ENCODE measurements around the gene SPOCK1. TPM values are rescaled to one million over a fixed set of nuclear protein-coding genes. Genes with fewer than 3 reads are reported as not detected.

The SPOCK1 gene
- total and polyA plus RNA-seq, 2 experiments from 2014 or later: 268 to 471 TPM

DNA sequence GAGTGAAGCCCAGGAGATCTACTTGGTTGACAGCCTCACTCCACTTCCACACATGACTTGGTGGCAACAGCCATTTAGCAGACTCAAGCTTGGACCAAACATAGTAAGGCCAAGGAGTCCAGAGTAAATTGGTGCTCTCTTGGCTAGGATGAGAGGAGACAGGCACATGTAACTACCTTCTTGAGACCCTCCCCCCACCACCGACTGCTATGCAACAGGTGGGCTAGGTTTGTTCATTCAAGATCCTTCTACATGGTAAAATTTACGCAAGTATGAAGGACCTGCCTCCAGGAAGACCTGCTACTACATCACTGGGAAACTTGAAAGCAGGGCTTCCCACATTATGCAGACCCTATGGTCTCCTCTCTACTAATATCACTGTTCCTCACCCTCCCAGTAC is 442.4 kb downstream of the SPOCK1 start:
- WGBS, 2 experiments (ENCODE audit: low coverage in 1 of 2, low lambda C conversion rate in 2 of 2, missing lambda C conversion rate in 2 of 2): 95 to 96% methylated on average over 2 of the region's 2 CpGs
- in situ Hi-C loops (cut with MboI): no loop called here

GRCh38 chr5:137055271-137055872 is 443.8 kb downstream of the SPOCK1 start:
- Histone ChIP-seq H3K4me1 (ENCODE audit: insufficient read depth) (no peaks in the 10 kb centered on the region), H3K79me2 (ENCODE audit: insufficient read depth) (no peaks in the 10 kb centered on the region), H3K9me2 (ENCODE audit: insufficient read depth) (no peaks in the 10 kb centered on the region), H3K9ac (no peak overlapping the region), H3K4me2 (ENCODE audit: unreplicated experiment) (no peak overlapping the region), H4K20me1 (ENCODE audit: insufficient read depth) (peaks cover 9% of the 10 kb centered on the region), H3K9me3 (ENCODE audit: low read depth) (no peaks in the 10 kb centered on the region), H3K27me3 (replicated peaks; ENCODE audit: insufficient read depth) (no peaks in the 10 kb centered on the region), H3K4me3 (no peak overlapping the region), H3K27ac (no peak overlapping the region), H2AFZ (no peak overlapping the region), H3K36me3 (ENCODE audit: low read depth) (0 out of 2 replicates have a peak, but pooled peaks cover 4% of the 10 kb centered on the region), H3F3A (ENCODE audit: insufficient read depth) (no peaks in the 10 kb centered on the region)
- in situ Hi-C loops (cut with MboI): no loop called here
- DNase-seq: no peak
- no peak for TF ChIP-seq EZH2phosphoT487 (IDR thresholded peaks at IDR 0.05; ENCODE audit: insufficient read depth, low read depth)
- TF ChIP-seq EZH2 (IDR thresholded peaks at IDR 0.05; ENCODE audit: insufficient read depth, poor library complexity, severe bottlenecking): no peak
- 47 to 63% methylated on average over 2 of the region's 2 CpGs for WGBS, 2 experiments (ENCODE audit: low coverage in 1 of 2, low lambda C conversion rate in 2 of 2, missing lambda C conversion rate in 2 of 2)

More for the DNA sequence above, 442.4 kb downstream of the SPOCK1 start:
- Histone ChIP-seq H3F3A (ENCODE audit: insufficient read depth) (no peaks in the 10 kb centered on the region), H3K9ac (no peak overlapping the region), H3K4me2 (ENCODE audit: unreplicated experiment) (no peak overlapping the region), H3K27me3 (replicated peaks; ENCODE audit: insufficient read depth) (no peaks in the 10 kb centered on the region), H3K27ac (no peak overlapping the region), H3K4me1 (ENCODE audit: insufficient read depth) (no peaks in the 10 kb centered on the region), H3K4me3 (no peak overlapping the region), H3K79me2 (ENCODE audit: insufficient read depth) (no peaks in the 10 kb centered on the region), H2AFZ (no peak overlapping the region), H3K9me3 (ENCODE audit: low read depth) (no peaks in the 10 kb centered on the region), H3K36me3 (ENCODE audit: low read depth) (0 out of 2 replicates have a peak, but pooled peaks cover 5% of the 10 kb centered on the region), H3K9me2 (ENCODE audit: insufficient read depth) (no peaks in the 10 kb centered on the region), H4K20me1 (ENCODE audit: insufficient read depth) (peaks cover 9% of the 10 kb centered on the region)
- DNase-seq: no peak
- TF ChIP-seq EZH2phosphoT487 (IDR thresholded peaks at IDR 0.05; ENCODE audit: insufficient read depth, low read depth) (no peak), EZH2 (IDR thresholded peaks at IDR 0.05; ENCODE audit: insufficient read depth, poor library complexity, severe bottlenecking) (no peak)

GRCh38 chr5:137054792-137055191 is 444.3 kb downstream of the SPOCK1 start:
- no peak for DNase-seq
- Histone ChIP-seq H3K4me1 (ENCODE audit: insufficient read depth) (no peaks in the 10 kb centered on the region), H3K9me3 (ENCODE audit: low read depth) (no peaks in the 10 kb centered on the region), H3K9ac (no peak overlapping the region), H3K27ac (no peak overlapping the region), H3K36me3 (ENCODE audit: low read depth) (0 out of 2 replicates have a peak, but pooled peaks cover 3% of the 10 kb centered on the region), H4K20me1 (ENCODE audit: insufficient read depth) (peaks cover 8% of the 10 kb centered on the region), H3K4me3 (no peak overlapping the region), H3F3A (ENCODE audit: insufficient read depth) (no peaks in the 10 kb centered on the region), H3K27me3 (replicated peaks; ENCODE audit: insufficient read depth) (no peaks in the 10 kb centered on the region), H3K79me2 (ENCODE audit: insufficient read depth) (no peaks in the 10 kb centered on the region), H3K4me2 (ENCODE audit: unreplicated experiment) (no peak overlapping the region), H2AFZ (no peak overlapping the region), H3K9me2 (ENCODE audit: insufficient read depth) (no peaks in the 10 kb centered on the region)
- no peak for TF ChIP-seq EZH2 (IDR thresholded peaks at IDR 0.05; ENCODE audit: insufficient read depth, poor library complexity, severe bottlenecking)
- TF ChIP-seq EZH2phosphoT487 (IDR thresholded peaks at IDR 0.05; ENCODE audit: insufficient read depth, low read depth): no peak
- 80 to 82% methylated on average over 3 of the region's 3 CpGs for WGBS, 2 experiments (ENCODE audit: low coverage in 1 of 2, low lambda C conversion rate in 2 of 2, missing lambda C conversion rate in 2 of 2)
- in situ Hi-C loops (cut with MboI): no loop called here

DNA sequence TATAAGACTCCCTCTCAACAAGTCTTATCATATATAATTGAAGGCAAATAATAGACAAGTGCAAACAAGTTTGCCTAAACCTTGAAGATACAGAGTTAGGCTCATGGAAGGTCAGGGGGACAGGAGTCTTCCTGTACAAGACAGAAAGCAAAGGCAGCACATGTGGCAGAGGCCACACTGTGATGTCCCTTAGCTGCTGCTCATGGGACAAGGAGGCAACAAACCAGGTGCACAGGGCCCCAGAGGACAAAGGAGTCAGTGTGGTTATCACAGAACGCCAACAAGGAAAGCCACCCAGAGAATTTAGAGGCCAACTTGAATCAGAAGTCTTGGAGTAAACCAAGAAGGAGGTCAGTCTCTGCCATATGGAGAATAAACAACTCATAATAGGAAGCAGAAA is 444.8 kb downstream of the SPOCK1 start:
- WGBS, 2 experiments (ENCODE audit: low coverage in 1 of 2, low lambda C conversion rate in 2 of 2, missing lambda C conversion rate in 2 of 2): 70 to 74% methylated on average over 1 of the region's 1 CpG
- Histone ChIP-seq H3K79me2 (ENCODE audit: insufficient read depth) (no peaks in the 10 kb centered on the region), H3K36me3 (ENCODE audit: low read depth) (0 out of 2 replicates have a peak, but pooled peaks cover 3% of the 10 kb centered on the region), H3K27ac (no peak overlapping the region), H3K4me1 (ENCODE audit: insufficient read depth) (no peaks in the 10 kb centered on the region), H4K20me1 (ENCODE audit: insufficient read depth) (peaks cover 4% of the 10 kb centered on the region; the same call in 1 of the 2 replicates), H3K4me2 (ENCODE audit: unreplicated experiment) (no peak overlapping the region), H3K4me3 (no peak overlapping the region), H3K9me3 (ENCODE audit: low read depth) (no peaks in the 10 kb centered on the region), H3K27me3 (replicated peaks; ENCODE audit: insufficient read depth) (no peaks in the 10 kb centered on the region), H3K9ac (no peak overlapping the region), H2AFZ (no peak overlapping the region), H3K9me2 (ENCODE audit: insufficient read depth) (no peaks in the 10 kb centered on the region), H3F3A (ENCODE audit: insufficient read depth) (no peaks in the 10 kb centered on the region)
- no peak for DNase-seq
- in situ Hi-C loops (cut with MboI): no loop called here
- no peak for TF ChIP-seq EZH2 (IDR thresholded peaks at IDR 0.05; ENCODE audit: insufficient read depth, poor library complexity, severe bottlenecking)
- TF ChIP-seq EZH2phosphoT487 (IDR thresholded peaks at IDR 0.05; ENCODE audit: insufficient read depth, low read depth): no peak
